GM21447 (cell line): ENCODE results near the gene FLNC.

ENCODE experiments used
- ATAC-seq: cut with Tn5 transposase; IDR thresholded peaks from one replicate; pipeline ENCODE4 v1.9.1; 2021; ENCODE audit not compliant: unreplicated experiment

FLNC gene

GRCh38 chr7:128830231-128831177 lies at the start of gene FLNC:
Gene FLNC, plus strand, starts transcription at chr7:128830406. Its CDS starts 232 bp downstream, at chr7:128830638.
- ATAC-seq = no peak

DNA sequence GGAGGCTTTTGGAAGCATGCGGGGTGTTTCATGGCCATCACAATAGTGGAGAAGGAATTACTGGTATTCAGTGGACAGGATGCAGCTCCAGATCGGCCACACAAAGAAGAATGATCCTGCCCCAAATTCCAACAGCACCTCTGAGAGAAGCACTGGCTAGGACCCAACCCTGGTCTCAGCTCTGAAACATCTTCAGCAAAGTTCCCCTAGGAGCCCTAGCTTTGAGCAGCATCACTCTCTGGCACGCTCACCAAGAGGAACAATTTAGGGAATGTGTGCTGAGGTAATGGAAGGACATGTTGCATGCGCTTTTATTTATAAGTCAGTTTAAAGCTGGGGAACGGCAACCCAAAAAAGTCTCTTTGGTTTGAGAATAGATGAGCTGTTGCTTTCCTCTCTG lies 49.1 kb upstream of the FLNC start:
- no peak for ATAC-seq

GRCh38 chr7:128781851-128782250 lies 48.4 kb upstream of the FLNC start:
- no peak for ATAC-seq

DNA sequence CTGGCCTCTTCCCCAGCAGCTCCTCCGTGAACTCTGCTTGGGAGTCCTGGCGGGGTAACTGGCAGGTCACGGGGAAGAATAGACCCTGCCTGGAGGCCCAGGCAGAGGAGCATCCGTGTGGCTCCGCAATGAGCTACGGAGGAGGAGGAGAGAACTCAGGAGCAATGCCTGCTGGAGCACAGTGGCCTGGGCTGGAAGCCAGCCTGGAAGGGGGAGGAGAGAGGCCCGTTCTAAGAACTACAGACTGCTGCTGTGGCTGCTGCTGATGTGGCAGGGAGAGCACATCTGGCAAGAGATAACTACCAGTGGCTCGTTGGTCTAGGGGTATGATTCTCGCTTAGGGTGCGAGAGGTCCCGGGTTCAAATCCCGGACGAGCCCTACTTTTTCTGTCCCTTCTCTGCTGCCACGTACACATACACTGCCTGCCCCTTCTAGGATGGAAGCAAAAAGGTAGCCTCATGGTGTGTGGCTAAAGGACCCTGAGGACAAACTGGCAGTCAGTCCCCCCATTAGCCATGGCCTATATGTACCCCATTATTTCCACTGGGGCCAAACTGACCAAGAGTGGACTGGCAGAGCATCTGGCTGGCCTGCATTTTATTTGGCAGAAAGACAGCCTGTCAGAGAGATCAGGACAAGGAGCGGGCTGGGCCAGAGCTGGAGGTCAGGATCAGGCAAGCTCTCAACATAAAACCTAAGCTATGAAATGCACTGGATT lies 46.9 kb upstream of the FLNC start:
- no peak for ATAC-seq

- ATAC-seq = no peak
Measured at GRCh38 chr7:128785738-128786137, 44.5 kb upstream of the FLNC start.

DNA sequence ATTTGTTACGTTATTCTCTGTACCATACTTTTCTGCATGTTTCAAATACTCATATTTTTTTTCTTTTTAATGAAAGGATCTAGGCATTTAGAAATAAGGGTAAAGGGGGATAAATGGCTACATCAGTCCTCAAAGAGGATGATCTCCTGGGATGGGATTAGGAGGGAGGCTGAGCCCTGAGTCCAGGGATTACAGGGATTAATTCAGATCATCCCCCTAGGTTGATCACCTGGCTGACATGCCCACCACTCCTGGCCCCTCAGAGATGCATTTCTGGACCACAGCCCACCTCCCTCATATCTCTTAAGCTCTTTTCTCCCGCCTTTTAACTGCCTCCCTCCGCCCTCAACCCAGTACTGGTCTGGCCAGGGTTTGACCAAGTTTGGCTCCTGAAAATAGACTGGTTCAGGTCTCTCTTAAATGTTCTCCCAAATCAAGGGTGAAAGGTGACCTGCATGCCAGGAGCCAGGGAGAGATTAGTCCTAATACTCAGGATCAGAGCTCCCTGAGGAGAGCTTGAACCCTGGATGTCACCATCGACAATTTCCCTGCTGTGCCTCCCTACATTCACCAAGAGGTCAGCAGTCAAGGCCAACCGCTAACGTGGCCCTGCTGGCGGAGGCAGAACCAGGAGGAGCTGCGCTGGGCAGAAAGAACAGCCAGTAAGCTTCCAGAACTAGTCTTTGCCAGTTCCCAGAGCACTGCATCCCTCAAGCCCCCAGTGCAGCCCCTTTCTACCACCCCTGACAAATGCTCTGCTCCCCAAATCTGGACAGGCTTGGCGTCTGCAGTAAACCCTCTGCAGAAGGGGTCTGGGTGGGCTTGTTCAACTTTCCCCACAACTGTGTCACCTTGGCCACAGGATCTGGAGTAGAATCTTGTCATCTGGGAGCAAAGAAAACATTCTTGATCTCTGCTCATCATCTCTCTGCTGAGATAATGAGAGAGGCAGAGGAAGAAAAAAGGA lies 41.5 kb upstream of the FLNC start:
- no peak for ATAC-seq

DNA sequence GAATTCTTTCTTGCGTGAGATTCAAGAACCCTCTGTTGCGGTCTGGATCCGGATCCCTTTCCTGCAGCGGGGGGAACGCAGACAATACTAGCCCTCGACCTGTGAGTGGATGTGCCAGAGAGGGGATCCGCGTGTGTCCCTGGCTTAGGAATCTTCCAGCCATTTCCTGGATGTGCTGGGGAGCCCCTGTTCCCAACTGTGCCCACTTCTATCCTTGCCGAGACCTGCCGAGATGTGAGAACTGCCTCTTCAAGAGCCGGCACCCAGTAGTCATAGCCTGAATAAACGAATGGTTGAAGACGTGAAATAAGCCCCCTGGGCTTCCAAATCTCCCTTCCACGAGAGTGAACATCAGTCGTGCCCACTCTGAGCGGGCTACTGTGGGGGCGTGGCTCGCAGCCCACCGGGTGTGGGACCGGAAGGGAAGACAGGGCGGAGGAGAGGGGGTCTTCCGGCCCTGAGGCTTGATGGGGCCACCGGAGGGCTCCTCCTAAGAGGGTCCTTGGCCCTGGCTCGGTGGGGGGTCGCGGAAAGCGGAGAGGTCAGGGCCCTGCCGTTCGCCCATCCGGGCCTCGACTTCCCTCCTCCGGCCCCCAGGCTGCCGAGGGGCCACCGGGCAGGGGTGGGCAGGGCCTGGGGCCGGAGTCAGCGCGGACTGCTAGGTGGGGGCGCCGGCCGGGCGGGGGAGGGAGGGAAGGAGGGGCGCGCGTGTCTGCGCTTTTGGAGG lies 39.7 kb upstream of the FLNC start:
- no peak for ATAC-seq

DNA sequence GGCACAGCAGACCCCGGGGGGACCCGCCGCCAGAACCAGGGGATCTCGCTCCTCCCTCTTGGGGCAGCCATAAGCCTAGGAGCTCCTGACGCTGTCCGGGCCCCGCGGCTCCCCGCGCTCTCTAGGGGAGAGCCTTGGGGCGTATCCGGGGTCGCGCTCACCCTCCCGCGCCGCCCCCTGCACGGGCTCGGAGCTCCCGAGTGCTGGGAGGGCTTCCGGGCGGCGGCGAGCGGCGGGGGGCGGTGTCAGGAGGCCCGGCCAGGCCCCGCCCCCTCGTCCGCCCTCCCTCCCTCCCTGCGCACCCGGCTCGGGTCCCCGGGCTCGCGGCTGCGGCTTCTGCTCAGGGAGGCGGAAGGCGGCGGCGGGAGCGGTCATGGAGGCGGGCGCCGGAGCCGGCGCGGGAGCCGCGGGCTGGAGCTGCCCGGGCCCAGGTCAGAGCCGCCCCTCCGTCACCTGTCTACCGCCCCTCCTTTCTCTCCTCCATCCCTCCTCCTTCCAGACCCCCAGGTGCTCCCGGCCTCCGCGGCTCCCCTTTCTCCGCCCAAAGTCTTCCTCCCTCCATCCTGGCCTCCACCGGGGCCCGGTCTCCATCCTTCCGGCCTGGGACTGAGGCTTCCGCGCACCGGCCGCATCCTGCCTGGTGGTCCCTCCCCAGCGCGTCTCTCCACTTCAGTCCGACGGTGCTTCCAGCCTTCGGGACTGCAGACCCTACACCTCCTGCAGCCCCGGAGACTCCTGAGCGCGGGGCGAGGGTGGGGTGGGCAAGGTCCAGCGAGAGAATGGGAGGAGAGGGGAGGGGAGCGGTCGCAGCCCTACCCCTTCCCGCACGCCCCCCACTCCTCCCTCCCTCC lies 38.9 kb upstream of the FLNC start, which contains the start of gene CCDC136:
TSS of gene CCDC136 (plus strand) at position 848 of the 851 bp plus-strand sequence. CDS start 444 bp downstream, outside the sequence.
- ATAC-seq = peak; percentile 80

- no peak for ATAC-seq
Measured at GRCh38 chr7:128791972-128792327, 38.3 kb upstream of the FLNC start.

- ATAC-seq = no peak
Measured at GRCh38 chr7:128792471-128793180, 37.6 kb upstream of the FLNC start.

DNA sequence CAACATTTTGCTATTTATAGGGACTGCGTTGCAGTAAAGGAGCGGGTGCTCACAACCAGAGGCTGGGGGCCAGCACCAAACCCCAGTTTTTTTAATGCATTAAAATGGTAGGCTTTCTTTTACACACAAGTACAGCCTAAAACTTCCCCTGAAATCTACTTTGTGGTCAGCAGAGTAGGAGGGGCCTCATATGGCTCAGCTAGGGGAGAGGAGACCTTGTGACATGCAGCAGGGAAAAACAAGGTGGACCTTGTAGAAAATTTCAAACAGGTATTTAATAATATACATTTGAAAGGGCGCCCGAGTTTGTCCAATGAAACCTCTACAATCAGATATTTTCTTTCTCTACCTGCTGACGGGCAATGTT lies 37.0 kb upstream of the FLNC start:
- ATAC-seq = no peak

DNA sequence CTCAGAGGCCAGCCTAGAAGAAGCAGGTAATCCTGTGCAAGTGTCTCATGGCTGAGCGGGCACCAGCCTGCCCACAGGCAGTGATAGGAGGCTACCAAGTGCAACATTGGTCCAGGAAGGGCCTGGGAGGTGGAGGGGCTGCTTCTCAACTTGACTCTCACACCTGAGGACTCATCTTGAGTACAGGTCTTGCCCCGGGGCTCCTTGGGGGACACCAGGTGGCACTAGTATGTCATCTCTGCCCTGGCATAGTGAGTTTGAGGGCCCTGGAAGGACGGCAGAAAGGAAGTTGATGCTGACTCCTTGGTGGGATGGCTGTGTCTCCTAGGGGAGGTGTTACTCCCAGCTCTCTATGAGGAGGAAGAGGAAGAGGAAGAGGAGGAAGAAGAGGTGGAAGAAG lies 36.2 kb upstream of the FLNC start:
- ATAC-seq = no peak

GRCh38 chr7:128794436-128794835 lies 35.8 kb upstream of the FLNC start:
- ATAC-seq = no peak

DNA sequence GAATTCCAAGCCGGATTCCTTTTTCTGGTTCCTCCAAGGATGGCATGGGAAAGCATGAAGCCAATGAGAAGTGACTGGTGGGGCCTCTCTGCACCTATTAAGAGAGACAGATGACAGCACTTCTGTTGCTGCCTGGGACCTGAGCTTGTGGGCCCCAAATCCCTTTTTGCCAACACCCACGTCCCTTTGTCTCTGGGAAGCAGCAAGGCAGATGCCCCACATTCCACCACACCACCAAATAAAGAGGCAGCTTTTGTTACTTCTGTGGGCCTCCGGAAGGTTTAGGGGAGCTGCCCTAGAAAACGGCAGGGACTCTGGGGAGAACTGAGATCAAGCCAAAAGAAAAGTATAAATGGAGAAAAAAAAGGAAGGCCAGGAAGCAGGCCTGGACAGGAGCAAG lies 35.1 kb upstream of the FLNC start:
- no peak for ATAC-seq

DNA sequence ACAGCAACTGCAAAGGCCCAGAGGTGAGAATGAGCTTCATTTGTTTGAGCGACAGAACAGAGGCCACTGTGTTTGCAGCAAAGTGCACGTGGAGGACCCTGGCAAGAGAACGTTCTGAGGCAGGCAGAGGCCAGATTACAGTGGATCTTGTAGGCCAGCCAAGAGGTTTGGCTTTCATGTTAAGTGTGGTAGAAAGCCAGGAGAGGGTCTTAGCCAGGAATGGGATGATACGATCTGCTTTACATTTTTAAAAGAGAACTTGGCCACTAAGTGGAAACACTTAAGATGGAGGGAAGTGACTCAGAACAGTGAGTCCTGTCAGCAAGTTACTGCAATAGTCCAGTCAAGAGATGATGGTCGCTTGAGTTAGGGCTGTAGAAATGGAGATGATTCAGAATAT lies 33.9 kb upstream of the FLNC start:
- no peak for ATAC-seq

DNA sequence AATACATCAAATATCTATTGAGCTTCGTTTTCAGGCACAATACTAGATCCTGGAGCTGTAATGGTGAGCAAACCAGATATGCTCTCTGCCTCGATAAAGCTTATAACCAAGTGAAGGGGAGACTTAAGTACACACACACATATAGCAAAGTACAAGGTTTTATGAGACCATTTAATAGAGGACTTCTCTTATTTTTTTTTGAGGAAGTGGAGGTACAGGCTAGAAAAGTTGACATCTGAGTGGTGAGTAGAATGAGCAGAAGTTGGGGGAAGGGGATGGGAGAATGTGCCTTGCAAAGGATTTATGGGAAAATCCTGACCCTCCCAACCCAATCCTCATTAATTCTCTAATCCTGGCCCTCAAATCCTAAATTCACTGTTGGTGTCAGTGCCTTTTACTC lies 30.8 kb upstream of the FLNC start:
- no peak for ATAC-seq

GRCh38 chr7:128800567-128800966 lies 29.6 kb upstream of the FLNC start:
- ATAC-seq = no peak

GRCh38 chr7:128801003-128801402 lies 29.2 kb upstream of the FLNC start:
- ATAC-seq = no peak
